Natural killer cell (primary cell): ENCODE measurements around the gene MAPKAPK2. TPM values are rescaled to one million over a fixed set of nuclear protein-coding genes. Genes with fewer than 3 reads are reported as not detected.

Experiments used
- ATAC-seq, 3 donors: fragments of 150-1000 bp in 2 of 3; fragments of 200-7000 bp in 1 of 3; cut with Tn5 transposase; 1 replicate in 1 of 3; 2 replicates in 2 of 3; pipeline ENCODE4 v1.10.0; 2021; ENCODE audit warnings: mild to moderate bottlenecking in 2 of 3, moderate library complexity in 2 of 3
- DNase-seq, 2 donors: peaks; one replicate each; pipeline versions ENCODE4 v3.0.0 to v3.0.0-alpha.2; 2013 to 2021; ENCODE audit warnings: mixed read lengths in 1 of 2
- H3K27ac ChIP-seq: one replicate; pipeline ENCODE4 v1.5.1; 2013; ENCODE audit warnings: mild to moderate bottlenecking, low read length
- H3K27me3 ChIP-seq: one replicate; pipeline ENCODE4 v1.6.1; 2013; ENCODE audit warnings: low read length; ENCODE audit not compliant: control insufficient read depth, insufficient read depth
- H3K36me3 ChIP-seq: one replicate; pipeline ENCODE4 v1.6.1; 2013; ENCODE audit warnings: low read length; ENCODE audit not compliant: control insufficient read depth, insufficient read depth
- H3K4me1 ChIP-seq: one replicate; pipeline ENCODE4 v1.6.1; 2013; ENCODE audit warnings: low read length; ENCODE audit not compliant: control insufficient read depth, insufficient read depth
- H3K4me3 ChIP-seq: one replicate; pipeline ENCODE4 v1.5.1; 2013; ENCODE audit warnings: low read length
- H3K9me3 ChIP-seq: one replicate; pipeline ENCODE4 v1.6.1; 2013; ENCODE audit warnings: low read length; ENCODE audit not compliant: control insufficient read depth, insufficient read depth
- H3K27ac Mint-ChIP-seq, 2 donors: one replicate each; pipeline ENCODE4 v1.8.0; 2022; ENCODE audit warnings: mild to moderate bottlenecking in 2 of 2, mixed read lengths in 2 of 2, moderate library complexity in 1 of 2
- H3K27me3 Mint-ChIP-seq, 2 donors: one replicate each; pipeline ENCODE4 v1.8.0; 2022; ENCODE audit warnings: low read depth in 2 of 2, mixed read lengths in 2 of 2
- H3K36me3 Mint-ChIP-seq: one replicate; pipeline ENCODE4 v1.8.0; 2022; ENCODE audit warnings: mixed read lengths
- H3K4me1 Mint-ChIP-seq, 2 donors: one replicate each; pipeline ENCODE4 v1.8.0; 2022; ENCODE audit warnings: mixed read lengths in 2 of 2
- H3K4me3 Mint-ChIP-seq: one replicate; pipeline ENCODE4 v1.8.0; 2022; ENCODE audit warnings: mild to moderate bottlenecking, moderate library complexity, mixed read lengths
- H3K9me3 Mint-ChIP-seq, 2 donors: one replicate each; pipeline ENCODE4 v1.8.0; 2022; ENCODE audit warnings: mixed read lengths in 2 of 2
- WGBS: methylation state at CpG from one replicate; pipeline ENCODE4 v1.1.7; 2013; ENCODE audit warnings: missing lambda C conversion rate; ENCODE audit not compliant: insufficient coverage; 5-methylcytosine and 5-hydroxymethylcytosine counted together
- intact Hi-C: fragments of 100-400 bp; cut with micrococcal nuclease; formaldehyde crosslinking; loops from one replicate; pipeline ENCODE4 v1.14.2; 2022
- total RNA-seq, 4 donors: library from RNA; stranded (reverse); fragments of 120-200 nt in 1 of 4; gene quantifications; one replicate each; pipeline versions ENCODE4 v1.2.3 to v1.2.4, GENCODE V29; 2013 to 2022
- TF ChIP-seq, protein P1 (sequence below): fragments of 200-600 bp; IDR thresholded peaks from one replicate; pipeline ENCODE4 v1.8.0; 2022; ENCODE audit warnings: antibody characterized with exemption

Gene MAPKAPK2
- total RNA-seq, 3 donors from 2014 or later (not counting 1 experiment from before 2014, with no cell fraction given): 137 to 197 (median 178) TPM

DNA sequence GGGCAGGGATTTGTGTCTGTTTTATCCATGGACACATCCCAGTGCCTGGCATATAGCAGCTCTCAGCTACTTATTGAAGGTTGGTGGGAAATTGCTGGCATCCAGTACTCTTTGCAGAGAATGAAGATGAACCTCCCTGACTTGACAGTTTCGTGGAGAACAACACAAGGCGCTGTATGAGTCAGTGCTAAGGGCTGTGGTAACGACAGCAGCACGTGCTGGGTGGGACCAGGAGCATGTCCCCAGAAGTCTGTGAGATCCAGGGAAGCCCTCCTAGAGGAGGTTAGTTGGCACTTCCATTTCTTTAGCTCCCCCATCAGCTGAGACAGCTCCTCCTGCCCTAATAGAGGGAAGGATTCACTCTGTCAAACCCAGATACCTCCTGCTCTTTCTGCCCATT, 60.0 kb downstream of the MAPKAPK2 start:
- DNase-seq (peak in 1 of 2 donors; percentile 30), ATAC-seq (peak; percentile 41 to 55 (median 45))

DNA sequence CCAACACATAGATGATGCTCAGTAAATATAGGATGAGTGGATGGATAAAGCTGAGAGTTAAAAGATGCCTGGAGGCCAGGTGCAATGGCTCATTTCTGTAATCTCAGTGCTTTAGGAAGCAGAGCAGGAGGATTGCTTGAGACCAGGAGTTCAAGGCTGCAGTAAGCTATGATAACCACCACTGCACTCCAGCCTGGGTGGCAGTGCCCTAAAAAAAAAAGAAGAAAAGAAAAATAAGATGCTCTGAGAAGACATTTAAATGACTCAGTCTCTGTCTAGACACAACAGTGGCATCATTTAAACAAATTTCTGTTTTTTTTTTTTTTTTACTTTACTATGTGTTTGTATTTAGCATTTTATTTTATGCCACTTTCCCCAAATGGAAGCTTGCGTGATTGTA, 60.6 kb downstream of the MAPKAPK2 start:
- Mint-ChIP-seq H3K27ac (no peak overlapping the region), H3K4me1 (peaks cover 24 to 26% of the 10 kb centered on the region in 2 donors), H3K27me3 (peaks cover 10% of the 10 kb centered on the region in 2 donors), H3K4me3 (no peak overlapping the region), H3K36me3 (no peaks in the 10 kb centered on the region), H3K9me3 (no peaks in the 10 kb centered on the region)
- no peak overlapping the region for H3K27ac ChIP-seq
- H3K4me3 ChIP-seq: no peak overlapping the region
- DNase-seq (no peak), ATAC-seq (no peak)
- H3K9me3 ChIP-seq: no peaks in the 10 kb centered on the region
- H3K36me3 ChIP-seq: no peaks in the 10 kb centered on the region
- peaks cover 10% of the 10 kb centered on the region for H3K4me1 ChIP-seq
- TF ChIP-seq, protein P1, sequence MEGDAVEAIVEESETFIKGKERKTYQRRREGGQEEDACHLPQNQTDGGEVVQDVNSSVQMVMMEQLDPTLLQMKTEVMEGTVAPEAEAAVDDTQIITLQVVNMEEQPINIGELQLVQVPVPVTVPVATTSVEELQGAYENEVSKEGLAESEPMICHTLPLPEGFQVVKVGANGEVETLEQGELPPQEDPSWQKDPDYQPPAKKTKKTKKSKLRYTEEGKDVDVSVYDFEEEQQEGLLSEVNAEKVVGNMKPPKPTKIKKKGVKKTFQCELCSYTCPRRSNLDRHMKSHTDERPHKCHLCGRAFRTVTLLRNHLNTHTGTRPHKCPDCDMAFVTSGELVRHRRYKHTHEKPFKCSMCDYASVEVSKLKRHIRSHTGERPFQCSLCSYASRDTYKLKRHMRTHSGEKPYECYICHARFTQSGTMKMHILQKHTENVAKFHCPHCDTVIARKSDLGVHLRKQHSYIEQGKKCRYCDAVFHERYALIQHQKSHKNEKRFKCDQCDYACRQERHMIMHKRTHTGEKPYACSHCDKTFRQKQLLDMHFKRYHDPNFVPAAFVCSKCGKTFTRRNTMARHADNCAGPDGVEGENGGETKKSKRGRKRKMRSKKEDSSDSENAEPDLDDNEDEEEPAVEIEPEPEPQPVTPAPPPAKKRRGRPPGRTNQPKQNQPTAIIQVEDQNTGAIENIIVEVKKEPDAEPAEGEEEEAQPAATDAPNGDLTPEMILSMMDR: no peak
- intact Hi-C loops: no loop called here
- H3K27me3 ChIP-seq: no peaks in the 10 kb centered on the region
- 80% methylated on average over 1 of the region's 1 CpG for WGBS

More for the DNA sequence above, 60.0 kb downstream of the MAPKAPK2 start:
- Histone ChIP-seq H3K36me3 (no peaks in the 10 kb centered on the region), H3K4me1 (peaks cover 14% of the 10 kb centered on the region), H3K9me3 (no peaks in the 10 kb centered on the region), H3K27ac (no peak overlapping the region), H3K4me3 (no peak overlapping the region), H3K27me3 (no peaks in the 10 kb centered on the region)
- intact Hi-C loops: no loop called here
- no peaks in the 10 kb centered on the region for H3K9me3 Mint-ChIP-seq
- H3K36me3 Mint-ChIP-seq: no peaks in the 10 kb centered on the region
- H3K27me3 Mint-ChIP-seq: peaks cover 10% of the 10 kb centered on the region in 2 donors
- H3K4me3 Mint-ChIP-seq: no peak overlapping the region
- TF ChIP-seq, protein P1: no peak
- WGBS: 41% methylated on average over 4 of the region's 4 CpGs
- no peak overlapping the region for H3K27ac Mint-ChIP-seq
- peaks cover 28 to 29% of the 10 kb centered on the region in 2 donors for H3K4me1 Mint-ChIP-seq

DNA sequence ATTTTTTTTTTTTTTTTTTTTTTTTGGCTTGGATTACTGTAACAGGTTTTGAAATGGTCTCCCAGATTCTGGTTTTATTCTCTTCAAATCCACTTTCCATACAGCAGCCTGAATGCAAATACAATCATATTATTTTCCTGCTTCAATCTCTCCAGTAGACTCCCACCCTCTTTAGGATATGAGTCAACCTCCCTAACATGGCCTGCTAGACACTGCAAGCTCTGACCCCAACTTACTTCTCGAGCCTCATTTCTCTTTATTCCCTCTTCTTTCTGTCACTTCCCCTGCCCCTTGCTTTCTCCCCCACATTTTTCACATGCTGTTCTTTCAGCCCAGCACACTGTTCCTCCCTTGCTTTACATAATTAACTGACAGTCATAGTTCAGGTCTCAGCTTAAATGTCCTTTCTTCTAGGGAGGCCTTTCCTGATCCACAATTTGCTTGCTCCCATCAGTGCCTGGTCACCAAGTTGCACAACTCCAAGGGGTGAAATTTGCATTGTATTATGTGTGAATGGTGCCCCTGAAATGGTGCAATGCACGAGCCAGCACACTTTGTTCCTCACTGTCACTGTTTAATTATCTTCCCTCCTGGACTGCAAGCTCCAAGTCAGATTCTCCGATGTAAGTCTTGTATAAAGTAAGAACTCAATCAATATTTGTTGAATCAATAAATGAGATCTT, 63.8 kb downstream of the MAPKAPK2 start:
- H3K27ac ChIP-seq: no peak overlapping the region

More for the DNA sequence above, 63.8 kb downstream of the MAPKAPK2 start:
- Histone ChIP-seq H3K27me3 (no peaks in the 10 kb centered on the region), H3K36me3 (no peaks in the 10 kb centered on the region), H3K9me3 (no peaks in the 10 kb centered on the region), H3K4me3 (no peak overlapping the region), H3K4me1 (peaks cover 10% of the 10 kb centered on the region)
- Mint-ChIP-seq H3K4me1 (peaks cover 12 to 18% of the 10 kb centered on the region in 2 donors), H3K27me3 (peaks cover 18 to 19% of the 10 kb centered on the region in 2 donors), H3K36me3 (no peaks in the 10 kb centered on the region), H3K4me3 (no peak overlapping the region), H3K27ac (peak overlapping the region in 1 of 2 donors; percentile 6), H3K9me3 (no peaks in the 10 kb centered on the region)
- TF ChIP-seq, protein P1: no peak
- WGBS: 78% methylated on average over 1 of the region's 3 CpGs
- ATAC-seq (no peak), DNase-seq (no peak)
- intact Hi-C loops: no loop called here
